ENCODE results near the gene CNTLN. TPM values are rescaled to one million over a fixed set of nuclear protein-coding genes. Genes with fewer than 3 reads are reported as not detected.
A peak's percentile ranks its signal among the peaks of the same experiment; 100 is the strongest.

CNTLN gene
- total RNA-seq: 4.2 TPM
- long read RNA-seq, full-length matches to known transcripts: 1 of 3 reads
- long read RNA-seq, partial matches to known transcripts: 1 of 3 reads
- long read RNA-seq, other reads (novel, unspliced or antisense): 1 of 3 reads

DNA sequence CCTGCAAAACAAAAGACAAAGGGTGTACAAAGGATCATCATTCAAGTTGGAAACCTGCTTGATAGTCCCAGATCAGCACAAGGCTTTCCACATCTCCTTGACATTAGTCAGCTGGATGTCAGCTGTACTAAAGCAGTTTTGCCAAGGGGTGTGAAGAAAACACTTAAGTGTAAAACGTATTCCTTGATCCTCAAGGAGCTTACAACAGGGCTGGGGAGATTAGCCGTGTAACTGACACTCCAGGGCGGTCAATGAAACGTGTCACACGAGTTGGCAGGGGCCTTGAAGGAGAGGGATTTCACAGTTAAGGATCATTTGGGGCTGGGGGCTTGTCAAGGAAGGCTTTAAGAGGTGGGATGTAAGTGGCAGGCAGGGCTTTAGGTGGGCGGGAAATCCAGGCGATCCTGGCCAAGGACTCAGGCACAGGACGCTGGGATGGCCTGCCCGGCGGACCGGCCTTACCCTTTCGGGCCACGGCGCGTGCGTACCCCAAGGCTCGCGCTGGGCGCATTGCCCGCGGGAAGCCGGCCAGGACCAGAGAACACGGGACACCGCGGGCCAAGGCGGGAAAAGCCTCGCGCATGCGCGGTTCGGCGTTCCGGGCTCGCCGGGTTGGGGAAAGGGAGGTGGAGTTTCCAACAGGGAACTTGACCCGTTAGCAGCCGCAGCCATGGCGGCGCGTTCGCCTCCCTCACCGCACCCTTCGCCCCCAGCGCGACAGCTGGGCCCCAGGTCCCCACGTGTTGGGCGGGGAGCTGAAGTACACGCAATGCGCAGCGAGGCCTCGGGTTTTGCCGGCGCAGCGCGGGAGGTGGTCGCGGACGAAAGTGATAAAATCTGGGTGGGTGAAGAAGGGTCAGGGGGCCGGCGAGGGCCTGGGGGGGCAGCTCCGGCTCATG, at the start of gene CNTLN:
Gene CNTLN, plus strand, starts transcription at position 645 of the 899 bp plus-strand sequence. Its CDS starts 26 bp downstream, at position 671.
- DNase-seq (peak; percentile 99), ATAC-seq (peak; percentile 98)
- intact Hi-C loops (cut with micrococcal nuclease): no loop called here

DNA sequence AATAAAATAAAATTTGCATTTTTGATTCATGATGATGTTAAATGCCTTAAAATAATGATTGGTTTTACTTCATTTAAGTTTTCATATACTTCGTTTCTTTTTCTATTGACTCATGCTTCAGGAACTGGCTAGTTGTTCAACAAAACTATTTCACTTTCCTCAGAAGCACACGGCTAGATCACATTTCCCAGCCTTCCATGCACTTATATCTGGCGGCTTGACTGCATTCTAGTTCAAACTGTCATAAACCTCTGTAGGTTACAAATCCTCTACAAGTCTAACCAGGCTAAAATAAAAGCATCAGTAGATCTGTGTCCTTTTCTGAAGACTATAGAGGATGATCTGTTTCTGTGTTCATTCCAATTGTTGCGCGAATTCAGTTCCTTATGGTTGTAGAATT, 46.3 kb upstream of the CNTLN start:
- ATAC-seq (no peak), DNase-seq (no peak)
- intact Hi-C loops (cut with micrococcal nuclease): no loop called here

GRCh38 chr9:17090041-17090440, 44.8 kb upstream of the CNTLN start:
- ATAC-seq (no peak), DNase-seq (no peak)
- intact Hi-C loops (cut with micrococcal nuclease): no loop called here

DNA sequence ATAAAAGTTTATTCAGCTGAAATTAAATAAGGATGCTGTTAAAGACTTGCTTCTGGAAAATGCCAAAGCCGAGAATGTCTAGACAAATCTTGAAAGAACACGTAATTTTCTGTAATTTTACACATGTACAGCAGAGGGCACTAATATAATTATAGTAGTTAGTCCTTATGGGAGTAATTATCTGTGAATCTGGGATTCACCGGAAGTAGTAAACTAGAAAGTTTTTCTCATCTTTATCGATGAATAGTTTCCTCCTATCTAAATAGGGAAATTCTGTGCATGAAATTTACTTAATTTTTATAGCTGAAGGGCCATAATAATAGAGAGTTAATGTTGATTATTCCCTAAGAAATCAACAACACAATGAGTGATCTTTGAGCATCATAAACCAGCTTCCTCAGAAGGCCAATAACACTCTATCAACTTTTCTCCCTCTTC, 18.4 kb upstream of the CNTLN start:
- ATAC-seq (peak; percentile 41), DNase-seq (no peak)
- intact Hi-C loops (cut with micrococcal nuclease): loop anchor here (2.0 kb wide), 1 partner anchor 346 kb away; no protein-coding TSS in a partner anchor

DNA sequence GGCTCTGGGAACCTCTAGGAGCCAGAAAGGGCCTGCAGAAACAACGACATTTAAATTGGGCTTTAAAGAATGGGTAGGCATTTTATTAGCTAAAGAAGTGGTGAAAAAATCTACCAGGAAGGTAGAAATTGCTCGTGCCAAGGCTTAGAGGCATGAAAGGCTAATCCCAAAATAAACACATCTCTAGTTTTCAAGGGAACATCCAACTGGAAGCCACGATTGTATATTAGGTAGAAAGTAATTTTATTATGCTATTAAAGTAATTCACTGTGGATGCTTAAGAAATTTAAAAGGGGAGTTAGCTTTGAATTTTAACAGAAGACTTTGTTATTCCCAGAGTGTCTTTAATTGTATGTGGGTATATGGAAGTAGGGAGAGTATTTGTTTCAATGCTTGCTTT, 17.5 kb upstream of the CNTLN start:
- ATAC-seq (no peak), DNase-seq (no peak)
- intact Hi-C loops (cut with micrococcal nuclease): loop anchor here (2.0 kb wide), 1 partner anchor 345 kb away; no protein-coding TSS in a partner anchor

GRCh38 chr9:17120203-17120602, 14.6 kb upstream of the CNTLN start:
- no peak for DNase-seq
- intact Hi-C loops (cut with micrococcal nuclease): no loop called here

GRCh38 chr9:17121264-17121663, 13.6 kb upstream of the CNTLN start:
- DNase-seq: no peak
- intact Hi-C loops (cut with micrococcal nuclease): no loop called here

More at GRCh38 chr9:17120203-17120602, 14.6 kb upstream of the CNTLN start:
- ATAC-seq: no peak

DNA sequence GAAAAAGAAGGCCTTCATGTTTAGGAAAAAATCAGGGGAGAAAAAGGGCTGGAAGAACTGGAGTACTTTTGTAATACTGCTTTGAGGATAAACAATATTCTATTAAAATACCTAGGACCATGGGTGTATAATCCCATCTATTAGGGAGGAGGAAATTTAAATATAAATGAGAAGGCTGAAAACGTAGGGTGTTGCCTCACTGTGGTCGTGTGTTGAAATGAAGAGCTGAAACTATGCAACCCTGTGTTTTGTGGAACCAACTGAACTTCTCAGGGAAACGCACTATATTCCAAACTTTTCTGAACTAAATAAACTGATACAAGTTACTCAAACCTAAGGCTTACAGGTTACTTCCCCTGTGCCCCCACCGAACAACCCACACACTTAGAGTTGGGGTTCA, 4.5 kb upstream of the CNTLN start:
- DNase-seq: no peak
- intact Hi-C loops (cut with micrococcal nuclease): no loop called here
- ATAC-seq: no peak

More at GRCh38 chr9:17121264-17121663, 13.6 kb upstream of the CNTLN start:
- ATAC-seq: no peak

DNA sequence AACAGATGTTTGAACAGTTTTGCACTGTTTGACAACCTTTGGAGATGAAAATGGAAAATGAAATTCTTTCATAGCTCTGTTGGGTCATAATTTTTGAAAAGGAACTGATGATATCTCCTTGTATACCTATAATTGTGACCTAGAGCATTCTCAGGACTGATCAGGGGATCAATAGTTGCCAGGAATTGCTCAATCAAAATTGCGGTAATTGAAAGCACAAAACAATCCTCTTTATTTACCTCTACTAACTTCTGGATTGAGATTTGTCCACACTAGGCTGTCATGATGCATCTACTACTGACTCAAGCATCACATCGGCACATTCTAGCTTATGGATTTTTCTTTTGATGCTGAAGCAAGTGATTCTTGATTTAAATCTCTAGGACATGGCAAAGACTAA, 4.1 kb upstream of the CNTLN start:
- intact Hi-C loops (cut with micrococcal nuclease): no loop called here
- no peak for DNase-seq

DNA sequence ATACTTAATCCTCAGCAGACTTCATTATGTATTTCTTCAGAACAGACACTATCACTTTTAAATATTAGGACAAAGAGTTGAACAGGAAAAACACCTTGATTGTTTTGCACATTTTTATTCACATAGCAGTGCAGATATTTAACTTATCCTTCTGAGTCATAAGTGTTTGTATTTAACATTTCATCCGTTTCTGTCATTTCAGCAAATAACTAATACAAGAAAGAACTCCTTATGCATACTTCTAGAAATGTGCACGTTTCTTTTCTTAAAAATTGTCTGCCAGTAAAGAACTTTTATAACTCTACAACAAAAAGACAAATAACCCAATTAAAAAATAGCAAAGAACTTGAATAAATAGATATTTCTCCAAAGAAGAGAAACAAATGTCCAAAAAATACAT, 3.3 kb upstream of the CNTLN start:
- intact Hi-C loops (cut with micrococcal nuclease): no loop called here
- no peak for DNase-seq
- no peak for ATAC-seq

More for the DNA sequence above, 4.1 kb upstream of the CNTLN start:
- ATAC-seq: no peak

DNA sequence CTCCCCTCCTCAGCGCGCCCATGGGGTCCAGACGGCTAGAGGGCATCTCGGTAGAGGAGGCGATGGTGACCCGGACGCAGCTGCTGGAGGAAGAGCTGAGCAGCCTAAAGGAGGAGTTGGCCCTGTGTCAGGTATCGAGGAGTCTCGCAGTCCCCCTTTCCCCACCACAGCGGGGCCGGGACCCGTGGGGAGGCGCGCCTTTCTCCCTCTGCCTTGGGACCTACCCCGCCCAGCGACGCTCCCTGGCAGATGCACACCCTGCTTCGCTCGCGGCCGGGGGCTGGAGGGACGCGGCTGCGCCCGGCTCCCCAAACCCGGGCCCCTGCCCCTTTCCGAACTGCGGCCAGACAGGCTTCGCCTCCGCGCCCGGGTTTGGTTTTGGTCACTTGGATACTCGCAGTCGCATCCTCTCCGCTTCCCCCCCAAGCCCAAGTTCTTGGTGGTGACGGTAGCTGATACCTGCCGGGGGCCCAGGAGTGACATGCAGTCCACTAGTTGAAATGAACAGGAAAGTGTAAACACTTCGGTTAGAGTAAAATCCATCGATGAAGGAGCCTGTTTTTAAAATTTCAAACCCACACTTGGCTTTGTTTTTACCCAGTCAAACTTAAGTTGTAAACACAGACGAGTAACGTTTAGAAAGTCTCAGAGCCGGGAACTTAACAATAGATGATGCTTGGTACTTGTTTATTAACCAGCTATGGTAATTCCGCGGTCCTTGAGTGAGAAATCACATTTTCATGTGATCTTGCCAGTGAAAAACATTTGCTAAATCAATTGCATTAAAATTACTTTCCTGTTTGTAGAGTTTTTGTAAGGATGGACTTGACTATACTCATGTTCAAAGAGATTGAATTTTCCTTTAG, 688 bp downstream of the CNTLN start:
- DNase-seq (peak; percentile 57), ATAC-seq (peak; percentile 73)
- intact Hi-C loops (cut with micrococcal nuclease): no loop called here

DNA sequence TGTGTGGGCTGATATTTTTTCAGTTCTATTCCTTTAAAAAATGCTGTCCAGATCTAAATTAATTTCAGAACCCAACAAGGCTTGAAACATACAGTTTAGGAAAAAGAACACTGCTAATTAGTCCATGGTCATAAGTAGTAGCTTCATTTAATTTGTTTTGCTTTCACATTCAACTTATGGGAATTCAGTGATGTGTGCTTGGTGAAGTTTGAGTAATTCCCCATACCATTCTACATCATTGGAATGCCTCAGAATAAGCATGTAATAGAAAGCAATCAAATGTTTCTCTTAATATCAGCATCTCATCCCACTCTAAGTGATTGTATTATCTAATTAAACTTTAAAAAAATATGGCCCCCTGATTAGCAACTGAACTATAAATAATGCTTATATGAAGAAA, 2.7 kb downstream of the CNTLN start:
- ATAC-seq: no peak
- intact Hi-C loops (cut with micrococcal nuclease): no loop called here
- DNase-seq: no peak

DNA sequence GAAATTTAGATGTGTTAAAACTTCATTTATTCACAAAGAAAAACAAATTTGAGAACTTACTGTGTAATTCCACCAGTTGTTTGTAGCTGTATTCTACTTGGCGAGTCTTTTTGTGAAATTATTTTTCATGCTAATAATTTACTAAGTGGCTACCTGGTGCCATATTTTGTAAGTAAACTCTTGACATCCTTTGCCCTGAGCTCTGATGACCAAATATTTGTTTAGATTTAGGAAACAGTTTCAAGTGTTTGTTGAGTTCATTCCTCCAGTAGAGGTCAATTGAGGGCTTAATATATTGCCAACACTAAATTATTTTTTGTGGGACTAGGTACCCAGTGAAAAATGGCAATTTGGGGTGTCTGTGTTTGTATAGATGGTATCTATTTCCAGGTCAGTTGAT, 3.7 kb downstream of the CNTLN start:
- no peak for ATAC-seq

GRCh38 chr9:17140418-17140817, 5.6 kb downstream of the CNTLN start:
- intact Hi-C loops (cut with micrococcal nuclease): no loop called here
- DNase-seq (no peak), ATAC-seq (no peak)

More for the DNA sequence above, 3.7 kb downstream of the CNTLN start:
- intact Hi-C loops (cut with micrococcal nuclease): no loop called here
- no peak for DNase-seq

- ATAC-seq: no peak
- no peak for DNase-seq
- intact Hi-C loops (cut with micrococcal nuclease): no loop called here
Observed at GRCh38 chr9:17148324-17148723, 13.5 kb downstream of the CNTLN start.

GRCh38 chr9:17159469-17159868, 24.6 kb downstream of the CNTLN start:
- intact Hi-C loops (cut with micrococcal nuclease): no loop called here
- DNase-seq (no peak), ATAC-seq (no peak)

DNA sequence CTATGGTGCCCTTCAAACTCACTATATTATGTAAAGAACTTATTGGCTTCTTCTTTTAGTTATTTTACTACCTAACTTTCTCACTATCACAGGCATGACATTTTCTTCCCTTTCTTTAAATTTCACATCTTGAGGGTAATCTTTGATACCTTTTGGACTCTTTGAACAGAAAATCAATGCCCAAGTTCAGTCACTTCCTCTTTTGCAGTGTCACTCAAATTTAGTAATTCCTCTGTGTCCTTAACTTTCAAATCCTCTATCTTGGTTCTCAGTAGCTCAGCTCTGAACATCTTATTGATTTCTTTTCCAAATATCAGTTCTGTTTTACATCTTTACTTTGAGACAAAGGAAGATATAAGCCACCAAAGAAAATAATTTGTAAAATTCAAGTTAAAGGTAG, 25.5 kb downstream of the CNTLN start:
- intact Hi-C loops (cut with micrococcal nuclease): no loop called here
- DNase-seq (no peak), ATAC-seq (no peak)

DNA sequence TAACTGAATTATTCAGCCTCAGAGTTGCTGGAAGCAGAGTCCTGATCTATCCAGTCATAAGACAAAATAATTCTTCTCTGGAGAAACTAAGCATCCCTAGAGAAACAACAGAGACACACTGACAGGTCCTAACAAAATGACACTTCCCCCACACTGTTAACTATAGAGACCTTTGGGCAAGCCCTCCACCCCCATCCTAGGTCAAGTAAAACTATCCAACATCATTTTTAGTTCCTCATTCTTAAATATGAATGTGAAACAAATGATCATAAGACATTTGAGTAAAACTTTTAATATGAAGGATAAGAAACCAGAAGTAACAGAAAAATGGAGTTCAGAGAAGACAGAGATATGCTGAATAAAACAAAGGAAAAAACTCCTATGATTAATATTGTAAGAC, 30.9 kb downstream of the CNTLN start:
- intact Hi-C loops (cut with micrococcal nuclease): no loop called here
- ATAC-seq: no peak
- DNase-seq: no peak

DNA sequence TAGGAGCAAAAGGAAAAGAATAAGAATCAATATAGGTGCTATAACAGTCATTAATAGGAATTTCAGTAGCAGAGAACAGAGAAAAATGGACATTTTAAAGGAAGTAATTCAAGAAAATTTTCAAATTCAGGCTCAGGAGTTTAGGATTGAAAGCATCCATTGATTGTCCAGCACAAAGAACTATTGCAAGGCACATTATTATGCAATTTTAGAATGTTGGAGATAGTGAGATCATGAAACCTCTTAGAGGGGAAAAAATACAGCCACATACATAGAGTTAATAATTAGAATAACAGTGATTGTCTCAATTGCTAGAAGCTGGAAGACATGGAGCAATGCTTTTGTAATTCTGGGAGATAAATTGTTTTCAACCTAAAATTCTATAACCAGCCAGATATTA, 31.5 kb downstream of the CNTLN start:
- intact Hi-C loops (cut with micrococcal nuclease): no loop called here
- no peak for ATAC-seq
- no peak for DNase-seq
